ENCODE data around the gene SMPD4.
"Not testable (repeated sequence)": the region's sequence is repeated elsewhere in the genome, so short reads cannot be mapped to it uniquely, and the experiment has no call there.

Gene SMPD4

GRCh38 chr2:130150181-130151144, 30.9 kb downstream of the SMPD4 start:
- CTCF ChIA-PET: no interaction called here
- POLR2A ChIA-PET: no interaction called here
- DNase-seq (ENCODE audit: extremely low spot score): no peak
- TF ChIP-seq, protein P1, sequence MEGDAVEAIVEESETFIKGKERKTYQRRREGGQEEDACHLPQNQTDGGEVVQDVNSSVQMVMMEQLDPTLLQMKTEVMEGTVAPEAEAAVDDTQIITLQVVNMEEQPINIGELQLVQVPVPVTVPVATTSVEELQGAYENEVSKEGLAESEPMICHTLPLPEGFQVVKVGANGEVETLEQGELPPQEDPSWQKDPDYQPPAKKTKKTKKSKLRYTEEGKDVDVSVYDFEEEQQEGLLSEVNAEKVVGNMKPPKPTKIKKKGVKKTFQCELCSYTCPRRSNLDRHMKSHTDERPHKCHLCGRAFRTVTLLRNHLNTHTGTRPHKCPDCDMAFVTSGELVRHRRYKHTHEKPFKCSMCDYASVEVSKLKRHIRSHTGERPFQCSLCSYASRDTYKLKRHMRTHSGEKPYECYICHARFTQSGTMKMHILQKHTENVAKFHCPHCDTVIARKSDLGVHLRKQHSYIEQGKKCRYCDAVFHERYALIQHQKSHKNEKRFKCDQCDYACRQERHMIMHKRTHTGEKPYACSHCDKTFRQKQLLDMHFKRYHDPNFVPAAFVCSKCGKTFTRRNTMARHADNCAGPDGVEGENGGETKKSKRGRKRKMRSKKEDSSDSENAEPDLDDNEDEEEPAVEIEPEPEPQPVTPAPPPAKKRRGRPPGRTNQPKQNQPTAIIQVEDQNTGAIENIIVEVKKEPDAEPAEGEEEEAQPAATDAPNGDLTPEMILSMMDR (IDR thresholded peaks at IDR 0.05; ENCODE audit: control extremely low read depth, extremely low read depth, low read depth, missing control alignments): no peak

- POLR2A ChIA-PET; DNase-seq (ENCODE audit: extremely low spot score); CTCF ChIA-PET: not testable (repeated sequence)
Observed at GRCh38 chr2:130148515-130148914, 32.9 kb downstream of the SMPD4 start.

DNA sequence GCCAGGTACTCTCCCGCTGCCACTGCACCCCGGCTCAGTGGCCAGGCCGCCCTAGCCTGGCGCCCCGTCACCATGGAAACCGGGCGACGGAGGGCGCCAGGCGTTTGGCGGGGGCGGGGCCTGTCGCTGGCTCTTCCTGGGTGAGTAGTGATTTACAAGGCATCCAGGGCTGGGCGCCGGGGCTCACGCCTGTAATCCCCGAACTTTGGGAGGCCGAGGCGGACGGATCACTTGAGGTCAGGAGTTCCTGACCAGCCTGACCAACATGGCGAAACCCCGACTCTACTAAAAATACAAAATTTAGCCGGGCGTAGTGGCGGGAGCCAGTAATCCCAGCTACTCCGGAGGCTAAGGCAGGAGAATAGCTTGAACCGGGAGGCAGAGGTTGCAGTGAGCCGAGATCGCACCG, 36.4 kb downstream of the SMPD4 start, which contains the start of gene CCDC74B:
Gene CCDC74B, minus strand, starts transcription at position 107 of the 409 bp plus-strand sequence. CDS start 116 bp downstream, outside the sequence.
- POLR2A ChIA-PET; DNase-seq (ENCODE audit: extremely low spot score): not testable (repeated sequence)
- CTCF ChIA-PET: interaction anchor here (0.8 kb wide), 1 partner anchor 36 kb away, joined by 3 read pairs; the partner anchor contains the start of gene SMPD4

DNA sequence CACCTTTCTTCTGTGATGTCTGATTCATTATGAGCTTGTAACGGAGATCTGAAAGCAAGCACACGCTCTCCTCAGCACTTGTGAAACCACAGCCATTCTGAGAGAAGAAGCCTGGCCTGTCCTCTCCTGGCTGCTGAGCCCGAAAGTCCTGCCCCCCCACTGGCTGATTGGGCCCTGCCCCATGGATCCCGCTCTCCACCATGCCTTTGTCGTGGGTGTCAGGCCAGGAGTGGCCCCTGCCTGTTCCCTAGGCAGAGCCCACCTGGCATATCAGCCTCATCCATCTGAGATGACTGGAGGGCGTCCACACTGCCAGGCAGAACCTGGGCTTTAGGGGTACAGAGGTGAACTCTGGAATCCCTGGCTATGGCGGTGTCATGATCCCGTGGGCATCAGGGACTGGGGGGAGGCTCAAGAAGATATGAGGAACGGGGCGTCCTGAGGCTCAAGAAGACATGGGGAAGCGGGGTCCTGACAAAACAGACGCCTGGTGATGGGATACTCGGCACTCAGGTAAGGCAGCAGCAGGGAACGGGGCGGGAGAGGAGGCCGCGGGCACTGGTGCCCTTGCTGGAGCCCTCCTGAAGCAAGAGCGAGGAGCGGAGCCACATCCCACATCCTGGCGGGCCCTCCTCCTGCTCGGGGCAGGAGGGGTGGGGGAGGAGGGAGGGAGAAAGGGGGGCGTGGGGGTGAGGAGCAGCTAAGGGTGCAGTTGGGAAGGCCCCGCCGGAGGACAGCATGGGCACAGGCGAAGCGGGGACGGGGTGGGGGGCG, 37.9 kb downstream of the SMPD4 start:
- CTCF ChIA-PET; POLR2A ChIA-PET; DNase-seq (ENCODE audit: extremely low spot score): not testable (repeated sequence)

DNA sequence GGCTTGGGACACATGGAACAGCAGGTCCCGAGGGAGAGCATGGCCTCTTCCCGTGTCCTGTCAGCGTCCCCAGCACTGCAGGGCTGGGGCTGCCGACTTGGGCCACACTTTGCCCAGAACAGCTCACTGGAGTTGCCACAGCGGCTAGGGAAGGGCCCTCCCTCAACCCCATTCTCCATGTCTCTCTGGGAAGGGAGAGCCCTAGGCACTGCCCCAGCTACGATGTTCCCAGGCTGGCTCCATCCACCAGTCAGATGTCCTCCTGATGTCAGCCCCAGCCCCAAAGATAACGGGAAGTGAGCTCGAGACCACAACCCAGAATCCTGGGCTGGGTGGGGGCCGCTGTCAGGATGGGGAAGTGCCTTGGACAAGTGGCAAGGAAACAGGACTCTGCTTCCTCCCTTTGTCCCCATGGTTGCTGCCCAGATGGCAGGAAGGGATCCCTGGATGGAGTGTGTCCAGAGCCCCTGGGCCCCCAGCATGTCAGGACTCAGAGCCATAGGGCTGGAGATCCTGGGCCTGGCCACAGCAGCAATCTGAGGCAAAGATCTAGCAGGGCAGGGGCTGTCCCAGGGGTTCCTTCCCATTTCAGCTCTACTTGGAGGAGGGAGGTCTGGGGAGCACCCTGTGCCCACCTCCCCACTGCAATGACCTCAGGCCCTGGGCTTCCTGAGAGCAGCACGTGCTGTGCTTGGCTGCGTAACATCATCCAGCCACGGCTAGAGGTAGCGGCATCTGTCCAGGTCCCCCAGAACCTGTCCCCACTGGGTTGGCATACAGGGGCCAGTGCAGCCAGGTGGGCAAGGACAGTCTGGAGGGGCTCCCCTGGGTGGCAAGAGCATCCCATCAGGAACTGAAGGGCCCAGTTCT, 38.8 kb downstream of the SMPD4 start:
- CTCF ChIA-PET; POLR2A ChIA-PET; DNase-seq (ENCODE audit: extremely low spot score): not testable (repeated sequence)

- POLR2A ChIA-PET; DNase-seq (ENCODE audit: extremely low spot score); CTCF ChIA-PET: not testable (repeated sequence)
Observed at GRCh38 chr2:130141645-130142370, 39.6 kb downstream of the SMPD4 start.

DNA sequence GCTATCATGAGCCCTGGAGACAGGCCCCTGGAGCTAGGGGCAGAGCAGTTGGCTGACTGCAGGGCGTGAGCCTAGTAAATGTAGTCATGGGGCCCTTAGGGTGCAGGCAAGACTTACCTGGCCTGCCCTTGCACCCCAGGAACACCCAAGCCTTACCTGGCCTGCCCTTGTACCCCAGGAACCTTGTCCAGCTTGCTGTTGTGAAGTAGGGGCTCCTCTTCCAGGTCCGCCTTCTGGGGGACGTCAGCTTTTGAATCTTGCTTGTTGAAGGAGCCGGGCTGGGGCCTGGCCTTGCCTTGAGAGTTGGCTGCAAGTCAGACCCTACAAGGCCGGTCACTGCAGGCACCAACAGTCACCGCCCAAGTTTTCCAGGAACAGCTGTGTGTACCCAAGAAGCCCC, 40.4 kb downstream of the SMPD4 start:
- CTCF ChIA-PET; DNase-seq (ENCODE audit: extremely low spot score); POLR2A ChIA-PET: not testable (repeated sequence)

- CTCF ChIA-PET; DNase-seq (ENCODE audit: extremely low spot score); POLR2A ChIA-PET: not testable (repeated sequence)
Observed at GRCh38 chr2:130140516-130140915, 40.9 kb downstream of the SMPD4 start.

DNA sequence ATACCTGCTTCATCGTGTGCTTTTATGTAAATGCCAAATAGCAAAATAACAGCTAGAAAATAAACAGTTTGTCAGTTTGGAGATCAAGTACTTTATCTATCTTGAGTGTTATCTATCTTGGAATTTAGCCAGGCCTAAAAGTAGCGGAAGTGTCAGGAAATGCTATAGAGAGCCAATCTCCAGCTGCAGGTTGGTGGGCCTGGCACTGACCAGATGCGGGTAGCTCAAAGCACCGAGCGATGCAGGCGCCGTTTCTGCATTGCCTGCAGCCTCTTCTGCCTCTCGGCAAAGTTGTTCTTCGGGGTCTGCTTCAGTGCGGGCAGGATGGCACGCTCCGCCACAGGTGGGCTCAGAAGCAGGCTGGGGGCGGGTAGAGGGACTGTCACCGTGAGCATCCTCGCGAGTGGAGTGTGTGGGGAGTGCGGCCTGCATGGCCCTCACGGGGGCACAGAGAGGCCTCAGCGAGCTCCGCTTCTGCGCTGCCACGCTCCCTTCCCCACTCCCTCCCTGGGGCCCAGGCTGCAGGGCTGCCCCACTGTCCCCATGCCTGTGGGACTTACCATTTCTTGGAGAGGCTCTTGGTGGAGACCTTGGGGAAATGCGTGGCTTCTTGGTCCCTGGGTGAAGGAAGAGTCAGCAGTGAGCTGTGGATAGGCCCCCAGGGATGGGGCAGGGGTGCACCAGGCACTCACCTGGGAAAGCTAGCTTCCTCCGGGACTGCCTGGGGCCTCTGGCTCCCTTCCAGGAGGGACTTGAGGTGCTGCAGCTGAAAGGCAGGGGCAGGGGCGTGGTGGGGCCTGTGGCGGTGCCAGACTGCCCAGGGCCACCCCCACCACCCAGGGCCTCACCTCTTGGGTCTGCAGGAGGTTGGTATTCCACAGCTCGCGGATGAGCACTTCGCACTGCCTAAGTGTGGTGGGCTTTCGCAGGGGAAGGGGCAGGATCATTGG, 41.8 kb downstream of the SMPD4 start:
- CTCF ChIA-PET; DNase-seq (ENCODE audit: extremely low spot score); POLR2A ChIA-PET: not testable (repeated sequence)

GRCh38 chr2:130138841-130139251, 42.6 kb downstream of the SMPD4 start:
- POLR2A ChIA-PET; CTCF ChIA-PET; DNase-seq (ENCODE audit: extremely low spot score): not testable (repeated sequence)

DNA sequence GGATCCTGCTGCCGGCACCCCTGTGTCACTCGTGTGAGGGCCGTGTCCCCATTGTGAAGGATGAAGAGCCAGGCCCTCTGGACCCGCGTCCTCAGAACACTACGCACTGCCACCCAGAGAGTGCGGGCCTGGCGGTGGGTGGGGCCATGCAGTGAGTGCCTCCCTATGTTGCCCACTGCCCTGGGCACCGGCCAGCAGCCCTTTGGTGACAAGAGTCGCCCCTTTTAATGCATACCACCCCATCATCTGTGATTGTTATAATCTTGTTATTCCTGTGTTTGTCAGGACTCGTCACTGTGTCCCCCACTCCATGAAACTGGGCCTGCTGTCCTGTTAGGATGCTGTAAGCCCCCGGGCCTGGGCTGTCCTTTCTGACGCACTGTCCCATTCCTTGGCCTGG, 43.1 kb downstream of the SMPD4 start:
- DNase-seq (ENCODE audit: extremely low spot score); POLR2A ChIA-PET; CTCF ChIA-PET: not testable (repeated sequence)

- DNase-seq (ENCODE audit: extremely low spot score); POLR2A ChIA-PET; CTCF ChIA-PET: not testable (repeated sequence)
Observed at GRCh38 chr2:130137118-130137517, 44.3 kb downstream of the SMPD4 start.

- DNase-seq (ENCODE audit: extremely low spot score); POLR2A ChIA-PET; CTCF ChIA-PET: not testable (repeated sequence)
Observed at GRCh38 chr2:130136546-130136945, 44.9 kb downstream of the SMPD4 start.

All from GM10248 (cell line).